ENCODE measurements around the gene HIVEP3. TPM values are rescaled to one million over a fixed set of nuclear protein-coding genes. Genes with fewer than 3 reads are reported as not detected.

HIVEP3 gene
- total RNA-seq, 2 donors from 2014 or later = 3.4 to 4.0 TPM

DNA sequence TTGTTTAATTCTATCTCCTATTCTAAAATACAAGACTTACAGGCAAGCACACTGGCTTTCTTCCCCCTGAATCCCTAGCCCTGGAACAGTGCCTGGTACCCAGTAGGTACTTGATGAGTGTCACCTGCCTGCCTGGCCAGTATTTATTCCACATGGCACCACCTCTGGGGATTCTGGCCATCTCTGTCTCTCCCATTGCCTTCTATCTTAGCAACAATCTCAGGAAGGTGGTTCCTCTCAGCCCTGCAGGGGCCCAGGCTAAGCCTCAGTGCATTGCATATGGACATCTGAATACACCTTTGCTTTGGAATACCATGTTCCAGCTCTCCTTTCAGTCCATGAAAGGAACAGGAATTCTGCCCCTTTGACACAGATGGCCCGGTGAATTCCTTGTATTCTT, 81.0 kb downstream of the HIVEP3 start:
- Histone ChIP-seq H3K27ac (no peak overlapping the region), H3K4me3 (no peak overlapping the region), H3K27me3 (no peaks in the 10 kb centered on the region), H3K36me3 (replicated peaks in 1 of 2; ENCODE audit: insufficient read depth in 1 of 2, low read depth in 2 of 2) (no peaks in the 10 kb centered on the region), H3K4me1 (no peaks in the 10 kb centered on the region), H3K9me3 (no peaks in the 10 kb centered on the region)
- DNase-seq (no peak), ATAC-seq (no peak)
- 100% methylated on average over 1 of the region's 1 CpG for WGBS, 2 donors
- no peak for TF ChIP-seq POLR2A (IDR thresholded peaks at IDR 0.05)
- TF ChIP-seq, protein P1, sequence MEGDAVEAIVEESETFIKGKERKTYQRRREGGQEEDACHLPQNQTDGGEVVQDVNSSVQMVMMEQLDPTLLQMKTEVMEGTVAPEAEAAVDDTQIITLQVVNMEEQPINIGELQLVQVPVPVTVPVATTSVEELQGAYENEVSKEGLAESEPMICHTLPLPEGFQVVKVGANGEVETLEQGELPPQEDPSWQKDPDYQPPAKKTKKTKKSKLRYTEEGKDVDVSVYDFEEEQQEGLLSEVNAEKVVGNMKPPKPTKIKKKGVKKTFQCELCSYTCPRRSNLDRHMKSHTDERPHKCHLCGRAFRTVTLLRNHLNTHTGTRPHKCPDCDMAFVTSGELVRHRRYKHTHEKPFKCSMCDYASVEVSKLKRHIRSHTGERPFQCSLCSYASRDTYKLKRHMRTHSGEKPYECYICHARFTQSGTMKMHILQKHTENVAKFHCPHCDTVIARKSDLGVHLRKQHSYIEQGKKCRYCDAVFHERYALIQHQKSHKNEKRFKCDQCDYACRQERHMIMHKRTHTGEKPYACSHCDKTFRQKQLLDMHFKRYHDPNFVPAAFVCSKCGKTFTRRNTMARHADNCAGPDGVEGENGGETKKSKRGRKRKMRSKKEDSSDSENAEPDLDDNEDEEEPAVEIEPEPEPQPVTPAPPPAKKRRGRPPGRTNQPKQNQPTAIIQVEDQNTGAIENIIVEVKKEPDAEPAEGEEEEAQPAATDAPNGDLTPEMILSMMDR (IDR thresholded peaks at IDR 0.05) = no peak
- intact Hi-C loops (cut with DNase I) = no loop called here

DNA sequence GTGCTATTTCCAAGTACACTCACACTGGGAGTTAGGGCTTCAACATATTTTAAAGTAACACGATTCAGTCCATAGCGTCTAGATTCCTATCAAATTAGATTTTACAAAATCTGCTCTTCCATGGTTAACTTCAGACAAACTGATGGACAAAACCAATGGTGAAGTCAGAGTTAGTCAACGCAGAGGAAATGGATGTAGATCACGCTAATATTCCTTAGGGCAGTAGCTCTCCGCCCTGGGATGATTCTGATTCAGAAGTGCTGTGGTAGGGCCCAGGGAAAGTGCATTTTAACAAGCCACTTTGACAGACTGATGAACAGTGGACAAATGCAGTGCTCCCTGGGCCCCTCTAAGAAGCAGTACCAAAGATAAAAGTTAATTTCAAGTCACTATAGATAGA, 83.2 kb downstream of the HIVEP3 start:
- no peak for TF ChIP-seq POLR2A (IDR thresholded peaks at IDR 0.05)
- TF ChIP-seq, protein P1 (IDR thresholded peaks at IDR 0.05) = no peak
- no peak for ATAC-seq
- Histone ChIP-seq H3K4me3 (no peak overlapping the region), H3K4me1 (no peaks in the 10 kb centered on the region), H3K27me3 (no peaks in the 10 kb centered on the region), H3K27ac (no peak overlapping the region), H3K9me3 (no peaks in the 10 kb centered on the region), H3K36me3 (replicated peaks in 1 of 2; ENCODE audit: insufficient read depth in 1 of 2, low read depth in 2 of 2) (no peaks in the 10 kb centered on the region)
- intact Hi-C loops (cut with DNase I) = no loop called here
- DNase-seq = no peak
- 95 to 100% methylated on average over 5 of the region's 5 CpGs for WGBS, 2 donors

- TF ChIP-seq POLR2A (IDR thresholded peaks at IDR 0.05) = no peak
- TF ChIP-seq, protein P1 (IDR thresholded peaks at IDR 0.05) = no peak
- Histone ChIP-seq H3K9me3 (no peaks in the 10 kb centered on the region), H3K4me1 (no peaks in the 10 kb centered on the region), H3K36me3 (replicated peaks in 1 of 2; ENCODE audit: insufficient read depth in 1 of 2, low read depth in 2 of 2) (no peaks in the 10 kb centered on the region), H3K4me3 (no peak overlapping the region), H3K27ac (no peak overlapping the region), H3K27me3 (no peaks in the 10 kb centered on the region)
- no peak for DNase-seq
- 86 to 88% methylated on average over 5 of the region's 5 CpGs for WGBS, 2 donors
- intact Hi-C loops (cut with DNase I) = no loop called here
- no peak for ATAC-seq
Observed at GRCh38 chr1:41833519-41834000, 85.2 kb downstream of the HIVEP3 start.

GRCh38 chr1:41830726-41831125, 88.0 kb downstream of the HIVEP3 start:
- no peak overlapping the region for H3K27ac ChIP-seq
- no peaks in the 10 kb centered on the region for H3K36me3 ChIP-seq (replicated peaks in 1 of 2; ENCODE audit: insufficient read depth in 1 of 2, low read depth in 2 of 2)
- DNase-seq = no peak
- no peak overlapping the region for H3K4me3 ChIP-seq
- H3K9me3 ChIP-seq = no peaks in the 10 kb centered on the region
- no peak for ATAC-seq
- WGBS, 2 donors = 85 to 86% methylated on average over 3 of the region's 3 CpGs
- intact Hi-C loops (cut with DNase I) = no loop called here
- TF ChIP-seq POLR2A (IDR thresholded peaks at IDR 0.05) = no peak
- H3K27me3 ChIP-seq = no peaks in the 10 kb centered on the region
- H3K4me1 ChIP-seq = no peaks in the 10 kb centered on the region

DNA sequence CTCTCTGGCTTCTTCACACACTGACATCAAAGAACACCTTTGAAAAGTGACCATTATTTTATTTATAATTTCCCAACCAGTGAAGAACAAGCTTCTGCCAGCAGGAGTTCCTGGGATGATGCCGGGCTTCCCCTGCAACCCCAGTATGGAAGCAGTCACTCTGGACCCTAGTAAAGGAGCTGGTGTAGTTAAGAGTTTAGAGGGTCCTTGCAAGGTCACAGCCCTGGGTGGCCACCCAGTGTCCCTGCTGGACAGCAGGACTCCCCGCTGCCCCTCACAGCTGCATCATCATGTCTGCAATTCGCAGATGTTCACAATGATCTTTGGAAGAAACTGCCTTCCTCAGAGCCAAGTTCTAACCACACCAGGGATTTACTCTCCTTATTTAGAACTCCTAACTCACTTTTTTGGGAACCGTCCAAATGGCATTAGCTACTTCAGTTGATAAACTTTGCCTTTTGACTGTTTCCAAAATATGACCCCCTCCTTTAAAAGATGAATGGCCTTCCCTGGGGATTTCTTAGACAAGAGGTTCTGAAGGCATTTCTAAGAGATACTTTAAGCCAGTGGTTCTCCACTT, 90.6 kb downstream of the HIVEP3 start:
- intact Hi-C loops (cut with DNase I) = no loop called here
- 80 to 82% methylated on average over 4 of the region's 4 CpGs for WGBS, 2 donors
- DNase-seq = no peak
- Histone ChIP-seq H3K4me3 (no peak overlapping the region), H3K36me3 (replicated peaks in 1 of 2; ENCODE audit: insufficient read depth in 1 of 2, low read depth in 2 of 2) (no peaks in the 10 kb centered on the region), H3K9me3 (no peaks in the 10 kb centered on the region), H3K27ac (no peak overlapping the region), H3K4me1 (peaks cover 5% of the 10 kb centered on the region), H3K27me3 (no peaks in the 10 kb centered on the region)
- no peak for TF ChIP-seq POLR2A (IDR thresholded peaks at IDR 0.05)
- TF ChIP-seq, protein P1 (IDR thresholded peaks at IDR 0.05) = no peak
- no peak for ATAC-seq

Measured in body of pancreas (tissue), 4 donors.